WTC11 (cell line): ENCODE results near the gene GPR39. TPM values are rescaled to one million over a fixed set of nuclear protein-coding genes. Genes with fewer than 3 reads are reported as not detected.

Experiments used
- ATAC-seq: fragments of 200-7000 bp; cut with Tn5 transposase; 2 replicates; pipeline ENCODE4 v1.10.0; 2021; ENCODE audit warnings: mild to moderate bottlenecking, moderate library complexity
- CTCF ChIA-PET: fragments of 300-600 bp; sonication (Branson Sonifier 250); formaldehyde crosslinking; loops from one replicate; lab custom pipeline; 2021; ENCODE audit warnings: antibody characterized with exemption; lab: Charles Lee
- POLR2A ChIA-PET: fragments of 350-600 bp; sonication (Branson Sonifier 250); formaldehyde crosslinking; loops from one replicate; lab custom pipeline; 2021; ENCODE audit warnings: antibody characterized with exemption; lab: Charles Lee
- DNase-seq: peaks from one replicate; pipeline ENCODE4 v3.0.0; 2021; ENCODE audit warnings: low spot score
- H3K27ac Mint-ChIP-seq: 2 replicates; pipeline ENCODE4 v1.8.0; 2021; ENCODE audit warnings: mixed read lengths
- H3K27me3 Mint-ChIP-seq: 2 replicates; pipeline ENCODE4 v1.8.0; 2021; ENCODE audit warnings: low read depth, mild to moderate bottlenecking, moderate library complexity, mixed read lengths
- H3K36me3 Mint-ChIP-seq: 2 replicates; pipeline ENCODE4 v1.8.0; 2021; ENCODE audit warnings: mixed read lengths
- H3K4me1 Mint-ChIP-seq: 2 replicates; pipeline ENCODE4 v1.8.0; 2022; ENCODE audit warnings: mixed read lengths
- H3K4me3 Mint-ChIP-seq: 2 replicates; pipeline ENCODE4 v1.8.0; 2021; ENCODE audit warnings: mild to moderate bottlenecking, moderate library complexity, mixed read lengths
- H3K9me3 Mint-ChIP-seq: 2 replicates; pipeline ENCODE4 v1.8.0; 2021; ENCODE audit warnings: mixed read lengths
- AFF4 ChIP-seq: sonication (generic); formaldehyde crosslinking; IDR thresholded peaks from 2 replicates; pipeline ENCODE4 v1.8.1; 2023; ENCODE audit warnings: mild to moderate bottlenecking, missing genetic modification reagents, borderline replicate concordance
- ARID4B ChIP-seq: sonication (generic); formaldehyde crosslinking; IDR thresholded peaks from 2 replicates; pipeline ENCODE4 v1.8.0; 2023; ENCODE audit warnings: missing genetic modification reagents, mild to moderate bottlenecking, borderline replicate concordance
- CREB1 ChIP-seq: sonication (generic); formaldehyde crosslinking; IDR thresholded peaks from 2 replicates; pipeline ENCODE4 v1.8.0; 2023; ENCODE audit warnings: mild to moderate bottlenecking, missing genetic modification reagents
- ESRRA ChIP-seq: sonication (generic); formaldehyde crosslinking; IDR thresholded peaks from 2 replicates; pipeline ENCODE4 v1.8.1; 2022; ENCODE audit warnings: mild to moderate bottlenecking, missing genetic modification reagents, borderline replicate concordance
- GTF2I ChIP-seq: fragments of 250-450 bp; sonication (Bioruptor Pico); conservative IDR thresholded peaks from 2 replicates; pipeline ENCODE4 v1.4.0; 2021; ENCODE audit warnings: mild to moderate bottlenecking
- IRF2 ChIP-seq: sonication (generic); formaldehyde crosslinking; IDR thresholded peaks from 2 replicates; pipeline ENCODE4 v1.8.0; 2022; ENCODE audit warnings: low read depth, missing genetic modification reagents, borderline replicate concordance
- JUN ChIP-seq: sonication (generic); formaldehyde crosslinking; IDR thresholded peaks from 2 replicates; pipeline ENCODE4 v1.8.0; 2023; ENCODE audit warnings: mild to moderate bottlenecking, missing genetic modification reagents
- MXD4 ChIP-seq: fragments of 250-450 bp; sonication (Bioruptor Pico); IDR thresholded peaks from 2 replicates; pipeline ENCODE4 v1.8.0; 2021; ENCODE audit warnings: mild to moderate bottlenecking, moderate library complexity, borderline replicate concordance
- NFYB ChIP-seq: sonication (generic); formaldehyde crosslinking; conservative IDR thresholded peaks from 2 replicates; pipeline ENCODE4 v1.8.0; 2022; ENCODE audit warnings: low read depth, missing genetic modification reagents
- NR2C2 ChIP-seq: sonication (generic); formaldehyde crosslinking; IDR thresholded peaks from 2 replicates; pipeline ENCODE4 v1.8.0; 2022; ENCODE audit warnings: mild to moderate bottlenecking, missing genetic modification reagents
- PRRX2 ChIP-seq: fragments of 250-450 bp; sonication (Bioruptor Pico); IDR thresholded peaks from 2 replicates; pipeline ENCODE4 v1.8.0; 2021; ENCODE audit warnings: mild to moderate bottlenecking
- RORB ChIP-seq: fragments of 250-450 bp; sonication (Bioruptor Pico); IDR thresholded peaks from 2 replicates; pipeline ENCODE4 v1.9.0; 2021; ENCODE audit warnings: mild to moderate bottlenecking
- STAT6 ChIP-seq: sonication (generic); formaldehyde crosslinking; conservative IDR thresholded peaks from 2 replicates; pipeline ENCODE4 v1.8.1; 2023; ENCODE audit warnings: mild to moderate bottlenecking, low read depth, missing genetic modification reagents, moderate library complexity
- ZBTB21 ChIP-seq: sonication (generic); formaldehyde crosslinking; IDR thresholded peaks from 2 replicates; pipeline ENCODE4 v1.8.1; 2023; ENCODE audit warnings: mild to moderate bottlenecking, missing genetic modification reagents, borderline replicate concordance
- ZNF219 ChIP-seq: sonication (generic); formaldehyde crosslinking; IDR thresholded peaks from 2 replicates; pipeline ENCODE4 v1.8.0; 2023; ENCODE audit warnings: missing genetic modification reagents, mild to moderate bottlenecking, borderline replicate concordance
- ZNF396 ChIP-seq: fragments of 250-450 bp; sonication (Bioruptor Pico); IDR thresholded peaks from 2 replicates; pipeline ENCODE4 v1.8.0; 2021; ENCODE audit warnings: mild to moderate bottlenecking, moderate library complexity, borderline replicate concordance
- ZNF532 ChIP-seq: fragments of 250-450 bp; sonication (Bioruptor Pico); IDR thresholded peaks from 2 replicates; pipeline ENCODE4 v1.9.0; 2021; ENCODE audit warnings: mild to moderate bottlenecking, borderline replicate concordance
- total RNA-seq: library from RNA; stranded (reverse); gene quantifications from 3 replicates; pipeline ENCODE4 v1.2.3, GENCODE V29; 2021

The GPR39 gene
- total RNA-seq, 1 experiment from 2014 or later, result 0.74 TPM

GRCh38 chr2:132407784-132408183 is 8.8 kb upstream of the GPR39 start:
- DNase-seq (no peak), ATAC-seq (no peak)
- Mint-ChIP-seq H3K36me3 (no peaks in the 10 kb centered on the region), H3K4me1 (peaks cover 21% of the 10 kb centered on the region; the same call in 1 of the 2 replicates), H3K9me3 (no peaks in the 10 kb centered on the region), H3K27ac (no peak overlapping the region), H3K4me3 (no peak overlapping the region), H3K27me3 (peaks cover 7% of the 10 kb centered on the region)
- CTCF ChIA-PET, result no interaction called here
- no peak for TF ChIP-seq ZBTB21 (CRISPR knock-in tag)
- no peak for TF ChIP-seq NFYB (CRISPR knock-in tag)
- TF ChIP-seq CREB1 (CRISPR knock-in tag), result no peak
- no peak for TF ChIP-seq PRRX2 (CRISPR knock-in tag)
- no peak for TF ChIP-seq ARID4B (CRISPR knock-in tag)
- no peak for TF ChIP-seq STAT6 (CRISPR knock-in tag)
- no peak for TF ChIP-seq MXD4 (CRISPR knock-in tag)
- no peak for TF ChIP-seq AFF4 (CRISPR knock-in tag)
- TF ChIP-seq ZNF219 (CRISPR knock-in tag), result no peak
- no peak for TF ChIP-seq ZNF532 (CRISPR knock-in tag)
- no peak for TF ChIP-seq ESRRA
- no peak for TF ChIP-seq JUN
- TF ChIP-seq GTF2I (CRISPR knock-in tag), result no peak
- TF ChIP-seq IRF2 (CRISPR knock-in tag), result no peak
- TF ChIP-seq NR2C2 (CRISPR knock-in tag), result no peak
- no peak for TF ChIP-seq ZNF396
- no peak for TF ChIP-seq RORB
- POLR2A ChIA-PET, result no interaction called here
